IgD-negative memory B cell (primary cell): ENCODE results near the gene NOCT. TPM values are rescaled to one million over a fixed set of nuclear protein-coding genes. Genes with fewer than 3 reads are reported as not detected.
"Not testable (repeated sequence)": the region's sequence is repeated elsewhere in the genome, so short reads cannot be mapped to it uniquely, and the experiment has no call there.

Source experiments
- H3K27ac Mint-ChIP-seq, 3 donors: one replicate each; pipeline ENCODE4 v1.8.0; 2020 to 2022; ENCODE audit warnings: mild to moderate bottlenecking in 3 of 3, mixed read lengths in 3 of 3, moderate library complexity in 1 of 3
- H3K27me3 Mint-ChIP-seq: one replicate; pipeline ENCODE4 v1.8.0; 2021; ENCODE audit warnings: mixed read lengths
- H3K36me3 Mint-ChIP-seq: one replicate; pipeline ENCODE4 v1.8.0; 2020; ENCODE audit warnings: mild to moderate bottlenecking, mixed read lengths
- H3K4me1 Mint-ChIP-seq, 3 donors: one replicate each; pipeline ENCODE4 v1.8.0; 2020 to 2022; ENCODE audit warnings: mixed read lengths in 3 of 3, mild to moderate bottlenecking in 1 of 3
- H3K4me3 Mint-ChIP-seq, 4 donors: one replicate each; pipeline ENCODE4 v1.8.0; 2020 to 2022; ENCODE audit warnings: mild to moderate bottlenecking in 4 of 4, mixed read lengths in 4 of 4, moderate library complexity in 3 of 4
- H3K9me3 Mint-ChIP-seq, 3 donors: one replicate each; pipeline ENCODE4 v1.8.0; 2020 to 2021; ENCODE audit warnings: mixed read lengths in 3 of 3, mild to moderate bottlenecking in 1 of 3
- polyA plus RNA-seq: library from polyadenylated mRNA; unstranded; fragments of 300-500 nt; fragmentation: Illumina TruSeq; gene quantifications from one replicate; pipeline ENCODE4 v1.2.3, GENCODE V29; 2021

The NOCT gene
- polyA plus RNA-seq, 1 donor from 2014 or later = 0.69 TPM

DNA sequence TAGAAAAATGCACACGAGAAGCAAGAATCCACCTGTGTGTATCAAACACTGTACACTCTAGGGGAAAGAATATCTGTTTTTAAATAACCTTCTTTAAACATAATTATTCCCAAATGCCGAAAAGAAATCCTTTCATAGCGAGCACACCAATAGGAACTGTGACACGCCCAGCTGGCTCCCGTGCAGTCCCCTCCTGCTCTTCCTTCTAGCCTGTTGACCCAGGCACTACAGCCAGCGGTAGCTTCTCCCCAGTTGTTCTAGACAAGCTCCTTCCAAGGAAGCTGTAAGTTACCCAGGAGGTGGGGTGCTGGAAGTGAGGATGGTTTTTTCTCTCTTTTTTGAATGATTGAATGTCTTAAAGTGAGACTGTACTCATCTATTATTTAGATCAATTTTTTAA lies 19.5 kb upstream of the NOCT start:
- no peaks in the 10 kb centered on the region for H3K36me3 Mint-ChIP-seq
- H3K4me3 Mint-ChIP-seq = no peak overlapping the region
- no peak overlapping the region for H3K27ac Mint-ChIP-seq
- peaks cover 3% of the 10 kb centered on the region for H3K27me3 Mint-ChIP-seq
- peaks cover 0 to 3% (median 2%) of the 10 kb centered on the region in 3 donors for H3K4me1 Mint-ChIP-seq
- no peaks in the 10 kb centered on the region for H3K9me3 Mint-ChIP-seq

DNA sequence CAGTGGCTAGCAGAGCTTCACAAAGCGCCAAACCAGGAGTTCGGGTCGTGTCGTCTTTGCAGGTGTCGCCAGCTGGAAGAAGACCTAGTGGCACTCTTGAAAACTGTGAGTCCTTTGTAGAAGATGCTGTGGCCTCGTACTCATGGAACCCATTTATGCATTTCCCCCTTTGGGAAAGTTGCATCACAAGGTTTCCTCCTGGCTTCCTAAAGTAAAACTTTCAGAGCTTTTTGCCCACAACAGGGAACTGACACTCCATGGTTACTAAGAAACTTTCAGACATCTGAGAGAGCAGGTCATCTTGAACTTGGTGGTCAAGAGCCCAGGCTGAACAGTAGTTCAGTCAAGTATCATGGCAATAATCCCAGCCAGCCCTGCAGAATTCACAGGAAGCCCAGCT lies 15.9 kb upstream of the NOCT start:
- Mint-ChIP-seq H3K27ac (no peak overlapping the region), H3K27me3 (peaks cover 2% of the 10 kb centered on the region), H3K4me1 (no peaks in the 10 kb centered on the region), H3K4me3 (no peak overlapping the region), H3K9me3 (no peaks in the 10 kb centered on the region), H3K36me3 (no peaks in the 10 kb centered on the region)

DNA sequence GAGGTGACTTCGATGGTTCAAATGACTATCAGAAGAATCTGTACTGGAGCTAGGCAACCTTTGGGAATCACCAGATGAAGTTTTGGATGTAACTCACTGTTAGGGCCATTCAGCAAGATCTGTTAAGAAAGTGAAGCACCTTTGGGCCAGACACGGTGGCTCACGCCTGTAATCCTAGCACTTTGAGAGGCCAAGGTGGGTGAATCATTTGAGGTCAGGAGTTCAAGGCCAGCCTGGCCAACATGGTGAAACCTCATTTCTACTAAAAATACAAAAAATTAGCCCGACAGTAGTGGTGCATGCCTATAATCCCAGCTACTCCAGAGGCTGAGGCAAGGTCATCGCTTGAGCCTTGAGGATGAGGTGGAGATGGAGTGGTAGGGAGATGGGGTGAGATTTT lies 15.4 kb upstream of the NOCT start:
- not testable (repeated sequence) for H3K4me1 Mint-ChIP-seq, H3K4me3 Mint-ChIP-seq, H3K27ac Mint-ChIP-seq, H3K36me3 Mint-ChIP-seq, H3K9me3 Mint-ChIP-seq, H3K27me3 Mint-ChIP-seq

DNA sequence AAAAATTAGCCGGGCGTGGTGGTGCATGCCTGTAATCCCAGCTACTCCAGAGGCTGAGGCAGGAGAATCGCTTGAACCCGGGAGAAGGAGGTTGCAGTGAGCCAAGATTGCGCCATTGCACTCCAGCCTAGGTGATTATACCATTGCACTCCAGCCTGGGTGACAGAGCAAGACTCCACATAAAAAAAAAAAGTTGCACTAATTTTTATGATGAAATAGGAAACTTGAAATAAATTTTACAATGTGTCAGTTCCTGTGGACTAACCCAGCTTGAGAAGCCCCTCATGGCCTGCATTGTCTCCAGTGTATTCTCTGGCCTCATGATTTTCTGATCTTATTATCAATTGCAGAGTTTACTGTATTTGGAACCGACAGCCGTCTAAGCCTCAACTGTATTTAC lies 14.2 kb upstream of the NOCT start:
- H3K9me3 Mint-ChIP-seq, H3K4me1 Mint-ChIP-seq, H3K4me3 Mint-ChIP-seq, H3K36me3 Mint-ChIP-seq, H3K27me3 Mint-ChIP-seq, H3K27ac Mint-ChIP-seq: not testable (repeated sequence)

DNA sequence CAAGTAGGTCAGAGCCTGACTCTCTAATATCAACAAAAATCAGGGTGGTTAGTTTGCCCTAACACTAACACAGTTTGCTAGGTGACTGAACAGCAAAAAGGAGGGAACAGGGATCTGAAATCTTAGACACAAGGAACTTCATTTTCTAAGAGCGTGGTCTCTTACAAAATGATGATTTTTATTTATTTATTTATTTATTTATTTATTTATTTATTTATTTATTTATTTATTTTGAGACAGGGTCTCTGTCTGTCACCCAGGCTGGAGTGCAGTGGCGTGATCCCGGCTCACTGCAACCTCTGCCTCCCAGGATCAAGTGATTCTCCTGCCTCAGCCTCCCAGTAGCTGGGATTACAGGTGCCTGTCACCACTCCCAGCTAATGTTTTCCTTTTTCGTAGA lies 11.9 kb upstream of the NOCT start:
- H3K36me3 Mint-ChIP-seq, H3K4me3 Mint-ChIP-seq, H3K9me3 Mint-ChIP-seq, H3K27ac Mint-ChIP-seq, H3K27me3 Mint-ChIP-seq, H3K4me1 Mint-ChIP-seq: not testable (repeated sequence)

DNA sequence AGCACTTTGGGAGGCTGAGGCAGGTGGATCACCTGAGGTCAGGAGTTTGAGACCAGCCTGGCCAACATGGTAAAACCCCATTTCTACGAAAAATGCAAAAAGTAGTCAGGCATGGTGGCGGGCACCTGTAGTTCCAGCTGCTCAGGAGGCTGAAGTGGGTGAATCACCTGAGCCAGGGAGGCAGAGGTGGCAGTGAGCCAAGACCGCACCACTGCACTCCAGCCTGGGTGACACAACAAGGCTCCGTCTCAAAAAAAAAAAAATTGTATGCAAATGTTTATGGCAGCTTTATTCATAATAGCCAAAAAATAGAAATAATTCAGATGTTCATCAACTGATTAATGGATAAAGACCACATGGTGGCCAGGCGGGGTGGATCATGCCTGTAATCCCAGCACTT lies 9.8 kb upstream of the NOCT start:
- Mint-ChIP-seq H3K27ac (no peak overlapping the region), H3K4me1 (no peaks in the 10 kb centered on the region), H3K4me3 (no peak overlapping the region), H3K9me3 (peaks cover 0 to 3% (median 0%) of the 10 kb centered on the region in 3 donors), H3K27me3 (no peaks in the 10 kb centered on the region), H3K36me3 (peaks cover 2% of the 10 kb centered on the region)

DNA sequence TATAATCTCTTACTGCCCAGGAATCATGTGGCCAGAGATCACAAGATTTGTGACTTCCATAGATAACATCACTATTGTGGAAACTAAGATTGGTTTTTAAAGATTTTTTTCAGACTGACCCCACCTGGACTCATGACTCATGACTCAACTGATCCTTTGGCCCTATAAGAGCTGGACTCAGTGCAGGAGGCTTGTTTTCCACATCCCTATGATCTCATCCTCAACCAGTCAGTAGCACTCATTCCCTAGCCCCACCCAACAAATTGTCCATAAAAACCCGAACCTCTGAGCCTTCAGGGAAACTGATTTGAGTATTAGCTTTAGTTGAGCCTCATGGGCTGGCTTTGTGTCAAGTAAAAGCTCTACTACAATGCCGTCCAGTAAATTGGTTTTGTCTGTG lies 7.9 kb upstream of the NOCT start:
- Mint-ChIP-seq H3K27ac (no peak overlapping the region), H3K4me1 (no peaks in the 10 kb centered on the region), H3K27me3 (no peaks in the 10 kb centered on the region), H3K4me3 (no peak overlapping the region), H3K9me3 (peaks cover 0 to 3% (median 0%) of the 10 kb centered on the region in 3 donors), H3K36me3 (peaks cover 2% of the 10 kb centered on the region)

DNA sequence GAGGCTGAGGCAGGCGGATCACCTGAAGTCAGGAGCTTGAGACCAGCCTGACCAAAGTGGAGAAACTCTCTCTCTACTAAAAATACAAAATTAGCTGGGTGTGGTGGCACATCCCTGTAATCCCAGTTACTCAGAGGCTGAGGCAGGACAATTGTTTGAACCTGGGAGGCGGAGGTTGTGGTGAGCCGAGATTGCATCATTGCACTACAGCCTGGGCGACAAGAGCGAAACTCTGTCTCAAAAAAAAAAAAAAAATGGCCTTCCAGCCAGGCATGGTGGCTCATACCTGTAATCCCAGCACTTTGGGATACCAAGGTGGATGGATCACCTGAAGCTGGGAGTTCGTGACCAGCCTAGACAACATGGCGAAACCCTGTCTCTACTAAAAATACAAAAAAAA lies 7.3 kb upstream of the NOCT start:
- H3K27ac Mint-ChIP-seq = peak overlapping the region in 1 of 3 donors; percentile 0
- not testable (repeated sequence) for H3K9me3 Mint-ChIP-seq, H3K36me3 Mint-ChIP-seq, H3K4me3 Mint-ChIP-seq, H3K27me3 Mint-ChIP-seq, H3K4me1 Mint-ChIP-seq

DNA sequence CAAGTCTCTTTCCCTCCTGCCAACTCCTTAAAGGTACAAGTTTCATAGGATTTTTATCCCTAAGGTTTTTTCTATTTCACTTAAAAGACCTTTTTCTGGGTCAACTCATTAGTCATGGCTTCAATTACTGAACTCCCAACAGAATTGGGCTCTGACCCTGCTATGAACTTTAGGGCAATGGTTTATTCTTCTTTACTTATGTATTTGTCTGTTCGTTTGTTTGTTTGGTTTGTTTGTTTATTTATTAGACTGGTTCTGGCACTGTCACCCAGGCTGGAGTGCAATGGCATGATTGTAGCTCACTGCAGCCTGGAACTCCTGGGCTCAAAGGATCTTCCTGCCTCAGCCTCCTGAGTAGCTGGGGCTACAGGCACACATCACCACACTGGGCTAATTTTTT lies 5.9 kb upstream of the NOCT start:
- peaks cover 0 to 3% (median 0%) of the 10 kb centered on the region in 3 donors for H3K9me3 Mint-ChIP-seq
- H3K36me3 Mint-ChIP-seq = peaks cover 2% of the 10 kb centered on the region
- H3K4me3 Mint-ChIP-seq = no peak overlapping the region
- H3K27me3 Mint-ChIP-seq = no peaks in the 10 kb centered on the region
- peaks cover 2 to 10% (median 3%) of the 10 kb centered on the region in 3 donors for H3K4me1 Mint-ChIP-seq
- no peak overlapping the region for H3K27ac Mint-ChIP-seq

DNA sequence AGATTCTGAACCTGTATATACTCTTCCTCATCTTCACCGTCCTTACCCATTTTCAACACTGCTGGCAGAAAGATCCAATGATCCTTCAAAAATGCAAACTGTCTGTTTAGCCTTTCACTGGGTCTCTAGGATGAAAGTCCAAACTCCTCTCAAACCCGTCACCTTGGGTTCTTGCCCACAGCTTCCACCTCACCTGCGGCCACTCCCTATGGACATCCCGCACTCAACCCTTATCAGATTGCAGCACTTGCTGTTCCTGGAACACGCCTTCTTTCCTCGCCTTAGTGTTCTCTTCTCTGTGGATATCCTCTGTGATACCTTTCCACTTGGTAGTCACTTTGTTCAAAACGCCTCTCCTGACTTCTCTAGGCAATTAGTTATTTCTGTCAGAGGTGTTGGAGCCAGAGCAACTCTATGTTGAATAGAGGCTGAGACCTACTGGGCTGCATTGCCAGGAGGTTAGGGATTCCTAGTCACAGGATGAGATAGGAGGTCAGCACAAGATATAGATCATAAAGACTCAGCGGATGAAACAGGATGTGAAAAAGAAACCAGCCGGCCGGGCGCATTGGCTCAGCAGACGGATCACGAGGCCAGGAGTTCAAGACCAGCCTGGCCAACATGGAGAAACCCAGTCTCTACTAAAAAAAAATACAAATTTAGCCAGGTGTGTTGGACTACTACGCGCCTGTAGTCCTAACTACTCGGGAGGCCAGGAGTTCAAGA lies 4.2 kb upstream of the NOCT start:
- Mint-ChIP-seq H3K27ac (no peak overlapping the region), H3K9me3 (peaks cover 0 to 3% (median 0%) of the 10 kb centered on the region in 3 donors), H3K4me3 (no peak overlapping the region), H3K36me3 (peaks cover 2% of the 10 kb centered on the region), H3K27me3 (no peaks in the 10 kb centered on the region), H3K4me1 (peaks cover 7 to 17% (median 11%) of the 10 kb centered on the region in 3 donors)

DNA sequence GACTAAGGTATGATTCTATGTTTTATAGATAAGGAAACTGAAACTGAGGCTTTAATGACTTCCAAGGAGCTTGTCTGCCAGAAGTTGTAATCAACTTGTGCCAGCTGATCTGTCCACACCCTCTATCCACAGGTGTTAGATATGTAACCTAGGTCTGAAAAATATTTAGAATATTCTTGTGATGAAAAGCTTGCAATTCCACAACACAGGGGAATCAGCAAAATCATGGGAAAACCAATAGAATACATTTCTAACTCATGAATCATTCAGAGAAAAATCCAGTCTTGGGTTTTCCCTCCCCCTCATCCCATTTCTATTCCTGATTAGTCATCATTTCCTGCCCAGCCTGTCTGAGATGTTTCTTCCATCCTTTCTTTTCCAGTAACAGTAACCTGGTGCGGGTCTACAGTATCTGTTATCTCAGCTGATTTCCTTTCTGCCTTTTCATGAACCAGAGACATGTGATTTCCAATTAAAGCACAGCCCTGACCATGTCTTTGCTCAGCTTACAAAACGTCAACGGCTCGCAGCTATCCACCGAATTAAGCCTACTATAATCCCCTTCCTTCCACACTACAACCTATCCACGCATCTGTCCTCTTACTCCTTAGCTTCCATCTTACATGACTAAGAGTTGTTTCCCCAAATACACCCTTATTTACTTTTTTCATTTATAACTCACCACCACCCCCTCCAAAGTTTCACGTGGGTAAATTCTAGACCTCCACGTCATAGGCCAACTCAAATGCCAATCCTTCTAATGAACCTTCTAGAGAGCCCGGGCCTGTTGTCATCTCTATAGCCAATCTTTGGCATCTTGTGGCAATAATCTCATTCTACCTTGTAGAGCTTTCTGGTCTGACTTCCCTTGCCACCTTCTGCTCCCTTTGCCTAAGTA lies 961 bp upstream of the NOCT start:
- Mint-ChIP-seq H3K27me3 (no peaks in the 10 kb centered on the region), H3K4me1 (peaks cover 18 to 28% (median 18%) of the 10 kb centered on the region in 3 donors), H3K36me3 (no peaks in the 10 kb centered on the region), H3K27ac (peak overlapping the region; percentile 99 to 100 (median 99)), H3K9me3 (no peaks in the 10 kb centered on the region), H3K4me3 (peak overlapping the region; percentile 88 to 98 (median 92))

DNA sequence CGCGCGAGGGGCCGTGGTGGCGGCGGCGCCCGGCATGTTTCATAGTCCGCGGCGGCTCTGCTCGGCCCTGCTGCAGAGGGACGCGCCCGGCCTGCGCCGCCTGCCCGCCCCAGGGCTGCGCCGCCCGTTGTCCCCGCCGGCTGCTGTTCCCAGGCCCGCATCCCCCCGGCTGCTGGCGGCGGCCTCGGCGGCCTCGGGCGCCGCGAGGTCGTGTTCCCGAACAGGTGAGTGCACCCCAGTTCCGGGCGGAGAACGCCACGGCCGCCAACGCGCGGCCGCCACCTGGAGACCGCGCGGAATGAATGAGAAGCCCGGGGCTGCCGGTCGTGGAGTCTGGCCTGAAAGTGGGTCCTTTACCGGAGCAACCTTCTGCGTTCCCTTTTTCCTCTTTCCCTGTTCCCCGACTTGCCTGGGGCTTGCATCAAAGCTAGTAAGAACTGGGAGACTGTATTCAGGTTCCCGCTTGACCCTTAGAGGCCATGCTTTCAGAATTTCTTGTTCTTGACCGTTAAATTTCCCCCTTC lies 429 bp downstream of the NOCT start:
- peak overlapping the region; percentile 88 to 98 (median 95) for H3K4me3 Mint-ChIP-seq
- no peaks in the 10 kb centered on the region for H3K9me3 Mint-ChIP-seq
- peaks cover 18 to 32% (median 20%) of the 10 kb centered on the region in 3 donors for H3K4me1 Mint-ChIP-seq

DNA sequence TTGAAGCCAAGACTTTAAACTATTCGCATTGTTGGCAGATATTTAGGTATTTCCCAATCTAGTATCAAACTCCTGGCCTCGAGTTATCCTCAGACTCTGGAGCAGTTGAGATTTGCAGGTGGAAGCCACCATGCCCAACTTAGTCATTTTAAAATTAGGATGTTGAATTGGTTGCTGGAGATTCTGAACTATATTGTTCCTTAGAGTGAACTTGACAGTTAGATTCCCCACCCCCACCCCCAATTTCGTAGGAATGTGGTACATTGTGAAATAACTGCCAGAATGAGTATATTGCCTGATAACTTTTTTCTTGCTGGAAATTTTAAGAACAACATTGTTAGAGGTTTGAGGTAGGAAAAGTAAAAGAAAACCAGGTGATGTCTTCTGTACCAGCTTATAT lies 2.3 kb downstream of the NOCT start:
- Mint-ChIP-seq H3K27me3 (no peaks in the 10 kb centered on the region), H3K27ac (peak overlapping the region in 2 of 3 donors; percentile 51 to 91)

More for the DNA sequence above, 429 bp downstream of the NOCT start:
- Mint-ChIP-seq H3K36me3 (no peaks in the 10 kb centered on the region), H3K27me3 (no peaks in the 10 kb centered on the region), H3K27ac (peak overlapping the region; percentile 99 to 100 (median 99))

DNA sequence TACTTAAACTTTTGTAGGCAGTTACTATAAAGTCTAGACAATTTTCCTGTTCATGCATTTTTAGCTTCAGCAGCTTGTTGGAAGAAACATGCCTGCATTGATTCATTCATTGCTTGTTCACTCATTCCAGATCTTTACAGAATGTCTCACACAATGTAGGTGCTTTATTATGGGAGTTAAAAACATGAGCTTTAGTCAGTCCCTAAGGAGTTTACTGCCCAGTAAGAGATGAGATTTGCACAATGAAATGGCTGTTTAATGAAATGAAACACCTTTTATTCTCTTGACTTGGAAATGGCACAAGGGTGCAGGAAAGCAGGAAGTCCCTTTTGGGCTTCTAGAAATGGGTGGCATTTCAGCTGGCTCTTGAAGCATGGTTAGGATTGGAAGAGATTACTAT lies 2.9 kb downstream of the NOCT start:
- Mint-ChIP-seq H3K36me3 (peaks cover 1% of the 10 kb centered on the region), H3K9me3 (no peaks in the 10 kb centered on the region), H3K27ac (peak overlapping the region in 2 of 3 donors; percentile 51 to 91), H3K4me1 (peaks cover 20 to 41% (median 24%) of the 10 kb centered on the region in 3 donors), H3K4me3 (peak overlapping the region in 1 of 4 donors; percentile 72), H3K27me3 (no peaks in the 10 kb centered on the region)

More for the DNA sequence above, 2.3 kb downstream of the NOCT start:
- H3K9me3 Mint-ChIP-seq = no peaks in the 10 kb centered on the region
- H3K4me3 Mint-ChIP-seq = peak overlapping the region in 1 of 4 donors; percentile 72
- peaks cover 20 to 37% (median 23%) of the 10 kb centered on the region in 3 donors for H3K4me1 Mint-ChIP-seq
- H3K36me3 Mint-ChIP-seq = peaks cover 1% of the 10 kb centered on the region

DNA sequence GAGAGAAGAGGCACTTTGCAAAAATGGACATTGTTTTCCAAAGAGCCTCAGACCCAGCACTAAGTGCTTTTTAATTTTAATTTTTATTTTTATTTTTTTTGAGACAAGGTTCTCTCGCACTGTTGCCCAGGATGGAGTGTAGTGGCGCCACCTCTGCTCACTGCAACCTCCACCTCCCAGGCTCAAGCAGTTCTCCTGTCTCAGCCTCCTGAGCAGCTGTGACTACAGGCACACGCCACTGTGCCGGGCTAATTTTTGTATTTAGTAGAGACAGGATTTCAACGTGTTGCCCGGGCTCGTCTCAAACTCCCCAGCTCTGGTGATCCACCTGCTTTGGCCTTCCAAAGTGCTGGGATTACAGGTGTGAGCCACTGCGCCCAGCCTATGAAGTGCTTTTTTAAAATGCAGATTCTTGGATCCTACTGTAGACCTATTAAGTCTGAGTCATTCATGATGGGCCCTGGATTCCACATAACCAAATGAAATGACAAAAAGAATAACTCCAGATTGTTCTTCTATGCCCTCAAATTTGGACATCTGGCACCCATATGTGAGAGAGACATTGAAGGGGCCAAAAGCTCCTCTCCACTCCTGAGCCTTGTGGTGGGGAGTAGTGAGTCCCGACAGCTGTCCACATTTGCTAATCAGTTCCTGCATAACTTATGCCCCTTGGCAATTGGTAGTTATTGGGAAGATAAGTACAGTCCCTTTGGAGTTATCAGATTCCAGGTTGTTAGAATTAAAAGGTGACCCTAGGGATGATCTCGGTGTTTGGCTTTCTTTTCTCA lies 3.6 kb downstream of the NOCT start:
- Mint-ChIP-seq H3K27me3 (no peaks in the 10 kb centered on the region), H3K9me3 (no peaks in the 10 kb centered on the region), H3K36me3 (peaks cover 1% of the 10 kb centered on the region), H3K4me1 (peaks cover 20 to 36% (median 24%) of the 10 kb centered on the region in 3 donors), H3K27ac (peak overlapping the region in 1 of 3 donors; percentile 91), H3K4me3 (no peak overlapping the region)
